CD4-positive, alpha-beta T cell (primary cell): ENCODE results near the gene RAPGEF5. TPM values are rescaled to one million over a fixed set of nuclear protein-coding genes. Genes with fewer than 3 reads are reported as not detected.

Experiments
- ATAC-seq: fragments of 200-7000 bp; cut with Tn5 transposase; one replicate; pipeline ENCODE4 v1.10.0; 2022; ENCODE audit warnings: mild to moderate bottlenecking; ENCODE audit not compliant: poor library complexity
- CTCF ChIA-PET: fragments of 350-600 bp; sonication (Branson Sonifier 250); formaldehyde crosslinking; loops from one replicate; lab custom pipeline; 2021; ENCODE audit warnings: antibody characterized with exemption, inconsistent platforms; lab: Charles Lee
- POLR2A ChIA-PET: fragments of 350-600 bp; sonication (Branson Sonifier 250); formaldehyde crosslinking; loops from one replicate; lab custom pipeline; 2021; ENCODE audit warnings: antibody characterized with exemption, inconsistent platforms; lab: Charles Lee
- DNase-seq, 14 experiments: peaks; one replicate each; pipeline ENCODE4 v3.0.0-alpha.2; 2013 to 2020; ENCODE audit warnings: mixed read lengths in 2 of 14
- H3K27ac ChIP-seq, 2 donors: one replicate each; pipeline versions ENCODE4 v1.5.1 to v1.7.0; 2013; ENCODE audit warnings: low read length in 2 of 2, low read depth in 1 of 2, mild to moderate bottlenecking in 1 of 2
- H3K27me3 ChIP-seq, 2 experiments: 1 replicate in 1 of 2; 2 replicates in 1 of 2; pipeline versions ENCODE4 v1.6.1 to v1.7.0; 2013; ENCODE audit warnings: low read length in 2 of 2, control low read depth in 1 of 2, mild to moderate bottlenecking in 1 of 2, moderate library complexity in 1 of 2; ENCODE audit not compliant: insufficient read depth in 2 of 2, control insufficient read depth in 1 of 2
- H3K36me3 ChIP-seq: one replicate; pipeline ENCODE4 v1.6.1; 2013; ENCODE audit warnings: low read length, control low read depth; ENCODE audit not compliant: insufficient read depth
- H3K4me1 ChIP-seq: one replicate; pipeline ENCODE4 v1.6.1; 2013; ENCODE audit warnings: low read length, control low read depth; ENCODE audit not compliant: insufficient read depth
- H3K4me3 ChIP-seq: one replicate; pipeline ENCODE4 v1.5.1; 2013; ENCODE audit warnings: mild to moderate bottlenecking, low read length, moderate library complexity
- H3K9me3 ChIP-seq, 2 experiments: 1 replicate in 1 of 2; 2 replicates in 1 of 2; pipeline versions ENCODE4 v1.6.1 to v1.7.0; 2013; ENCODE audit warnings: low read length in 2 of 2, mild to moderate bottlenecking in 2 of 2, control low read depth in 1 of 2, moderate library complexity in 1 of 2; ENCODE audit not compliant: control insufficient read depth in 1 of 2, insufficient read depth in 1 of 2
- H3K27ac Mint-ChIP-seq: one replicate; pipeline ENCODE4 v1.8.0; 2020; ENCODE audit warnings: mixed read lengths
- H3K27me3 Mint-ChIP-seq: one replicate; pipeline ENCODE4 v1.8.0; 2021; ENCODE audit warnings: mixed read lengths
- H3K36me3 Mint-ChIP-seq: one replicate; pipeline ENCODE4 v1.8.0; 2021; ENCODE audit warnings: low read depth, mixed read lengths
- H3K4me1 Mint-ChIP-seq: one replicate; pipeline ENCODE4 v1.8.0; 2021; ENCODE audit warnings: low read depth, mixed read lengths
- H3K4me3 Mint-ChIP-seq: one replicate; pipeline ENCODE4 v1.8.0; 2020; ENCODE audit warnings: mild to moderate bottlenecking, mixed read lengths
- H3K9me3 Mint-ChIP-seq: one replicate; pipeline ENCODE4 v1.8.0; 2020; ENCODE audit warnings: mixed read lengths
- CTCF ChIP-seq: fragments of 200-600 bp; IDR thresholded peaks from one replicate; pipeline ENCODE4 v1.8.0; 2022; ENCODE audit warnings: antibody characterized with exemption, mild to moderate bottlenecking
- intact Hi-C, 2 experiments: fragments of 100-400 bp; cut with DNase I in 1 of 2; cut with micrococcal nuclease in 1 of 2; formaldehyde crosslinking; loops; one replicate each; pipeline versions ENCODE4 v1.15.1 to v1.9.0; 2023 to 2025; cut with DNase I, micrococcal nuclease
- total RNA-seq, 174 experiments: library from RNA in 2 of 174; stranded (reverse) in 2 of 174; gene quantifications; one replicate each; pipeline ENCODE4 v1.2.3 and lab custom pipeline; 2021 to 2026

Gene RAPGEF5
- total RNA-seq, 2 experiments from 2014 or later = 0.17 TPM; not detected in 1

- POLR2A ChIA-PET = no interaction called here
- Histone ChIP-seq H3K9me3 (peaks cover 4 to 8% of the 10 kb centered on the region in 2 experiments), H3K36me3 (no peaks in the 10 kb centered on the region), H3K4me1 (no peaks in the 10 kb centered on the region), H3K27me3 (peaks cover 20 to 27% of the 10 kb centered on the region in 2 experiments), H3K27ac (no peak overlapping the region), H3K4me3 (no peak overlapping the region)
- Mint-ChIP-seq H3K9me3 (peaks cover 9% of the 10 kb centered on the region), H3K4me1 (peaks cover 6% of the 10 kb centered on the region), H3K4me3 (no peak overlapping the region), H3K27me3 (peaks cover 32% of the 10 kb centered on the region), H3K27ac (no peak overlapping the region), H3K36me3 (no peaks in the 10 kb centered on the region)
- intact Hi-C loops = no loop called here
- CTCF ChIA-PET = no interaction called here
- TF ChIP-seq CTCF = no peak
- no peak for DNase-seq
- no peak for ATAC-seq
Measured at GRCh38 chr7:22352887-22353286, 4.1 kb downstream of the RAPGEF5 start.

DNA sequence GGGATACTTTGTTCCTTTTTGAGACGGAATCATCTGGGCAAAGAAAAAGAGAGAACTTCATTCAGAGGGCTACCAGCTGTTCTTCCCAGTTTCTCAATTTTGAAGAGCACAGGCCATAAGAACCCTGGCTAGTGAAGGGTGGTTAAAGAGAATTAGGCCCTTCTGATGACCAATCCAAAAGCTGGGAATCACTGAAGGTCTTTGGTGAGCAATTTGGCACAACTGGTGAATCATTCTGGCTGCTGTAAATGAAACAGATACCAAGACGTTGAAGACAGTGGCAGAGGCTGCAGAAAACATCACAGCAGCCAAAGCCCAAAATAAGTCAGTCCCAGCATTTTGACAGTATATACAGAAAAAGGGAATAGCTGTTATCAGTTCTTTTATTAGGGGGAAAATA is 5.1 kb downstream of the RAPGEF5 start:
- Mint-ChIP-seq H3K4me1 (no peaks in the 10 kb centered on the region), H3K27ac (no peak overlapping the region), H3K9me3 (peaks cover 9% of the 10 kb centered on the region), H3K36me3 (no peaks in the 10 kb centered on the region), H3K27me3 (peaks cover 26% of the 10 kb centered on the region), H3K4me3 (no peak overlapping the region)
- TF ChIP-seq CTCF = no peak
- ChIA-PET POLR2A (no interaction called here), CTCF (no interaction called here)
- ATAC-seq (no peak), DNase-seq (no peak)
- H3K9me3 ChIP-seq = peaks cover 4 to 8% of the 10 kb centered on the region in 2 experiments
- peaks cover 14 to 20% of the 10 kb centered on the region in 2 experiments for H3K27me3 ChIP-seq
- no peaks in the 10 kb centered on the region for H3K4me1 ChIP-seq
- H3K36me3 ChIP-seq = no peaks in the 10 kb centered on the region
- intact Hi-C loops = no loop called here
- no peak overlapping the region for H3K27ac ChIP-seq
- H3K4me3 ChIP-seq = no peak overlapping the region

GRCh38 chr7:22351329-22351692 is 5.6 kb downstream of the RAPGEF5 start:
- H3K4me3 Mint-ChIP-seq = no peak overlapping the region
- no peaks in the 10 kb centered on the region for H3K4me1 Mint-ChIP-seq
- TF ChIP-seq CTCF = no peak
- DNase-seq = no peak
- Histone ChIP-seq H3K27ac (no peak overlapping the region), H3K9me3 (peaks cover 3 to 8% of the 10 kb centered on the region in 2 experiments), H3K27me3 (peaks cover 14 to 19% of the 10 kb centered on the region in 2 experiments), H3K4me3 (no peak overlapping the region), H3K36me3 (no peaks in the 10 kb centered on the region), H3K4me1 (no peaks in the 10 kb centered on the region)
- peaks cover 31% of the 10 kb centered on the region for H3K27me3 Mint-ChIP-seq
- intact Hi-C loops = no loop called here
- H3K36me3 Mint-ChIP-seq = no peaks in the 10 kb centered on the region
- ChIA-PET POLR2A (no interaction called here), CTCF (no interaction called here)
- ATAC-seq = no peak
- no peak overlapping the region for H3K27ac Mint-ChIP-seq
- H3K9me3 Mint-ChIP-seq = peaks cover 9% of the 10 kb centered on the region
